H9 (cell line): Measurements from ENCODE around the gene ANKS1B. TPM values are rescaled to one million over a fixed set of nuclear protein-coding genes. Genes with fewer than 3 reads are reported as not detected.

Source experiments
- DNase-seq: peaks from one replicate; pipeline ENCODE4 v3.0.0-alpha.2; 2017
- H2AFZ ChIP-seq: one replicate; pipeline ENCODE4 v1.6.1; 2013; ENCODE audit warnings: mild to moderate bottlenecking, low read length, control low read depth, moderate library complexity
- H2AK5ac ChIP-seq: 2 replicates; pipeline ENCODE4 v1.6.1; 2013; ENCODE audit warnings: low read length, control low read depth, mixed read lengths; ENCODE audit not compliant: insufficient read length
- H2BK120ac ChIP-seq: one replicate; pipeline ENCODE4 v1.6.1; 2013; ENCODE audit warnings: low read depth, mild to moderate bottlenecking, low read length, control low read depth, inconsistent platforms; ENCODE audit not compliant: poor library complexity, severe bottlenecking
- H2BK12ac ChIP-seq: 2 replicates; pipeline ENCODE4 v1.6.1; 2013; ENCODE audit warnings: low read length, control low read depth, mixed read lengths, low read depth; ENCODE audit not compliant: insufficient read length
- H2BK15ac ChIP-seq: 2 replicates; pipeline ENCODE4 v1.6.1; 2013; ENCODE audit warnings: low read depth, low read length, control low read depth
- H2BK20ac ChIP-seq: one replicate; pipeline ENCODE4 v1.6.1; 2013; ENCODE audit warnings: low read depth, mild to moderate bottlenecking, low read length, control low read depth, inconsistent platforms; ENCODE audit not compliant: poor library complexity, severe bottlenecking
- H2BK5ac ChIP-seq: 2 replicates; pipeline ENCODE4 v1.6.1; 2013; ENCODE audit warnings: low read length, control low read depth, mixed read lengths; ENCODE audit not compliant: insufficient read length
- H3K14ac ChIP-seq: 2 replicates; pipeline ENCODE4 v1.6.1; 2013; ENCODE audit warnings: low read length, control low read depth; ENCODE audit not compliant: insufficient read depth
- H3K18ac ChIP-seq: 2 replicates; pipeline ENCODE4 v1.6.1; 2013; ENCODE audit warnings: low read depth, mild to moderate bottlenecking, mixed read lengths, low read length, control low read depth; ENCODE audit not compliant: insufficient read length
- H3K23ac ChIP-seq: 2 replicates; pipeline ENCODE4 v1.6.1; 2013; ENCODE audit warnings: low read length, control low read depth, mixed read lengths, low read depth; ENCODE audit not compliant: insufficient read length
- H3K23me2 ChIP-seq: 2 replicates; pipeline ENCODE4 v1.6.1; 2013; ENCODE audit warnings: low read depth, mild to moderate bottlenecking, mixed read lengths, low read length, control low read depth; ENCODE audit not compliant: insufficient read length, poor library complexity, severe bottlenecking
- H3K27ac ChIP-seq: 2 replicates; pipeline ENCODE4 v1.5.1; 2013; ENCODE audit warnings: low read length, control low read depth, mixed read lengths, low read depth; ENCODE audit not compliant: insufficient read length
- H3K27me3 ChIP-seq: 2 replicates; pipeline ENCODE4 v1.6.1; 2013; ENCODE audit warnings: low read length, control low read depth, inconsistent platforms; ENCODE audit not compliant: insufficient read depth
- H3K4ac ChIP-seq: 2 replicates; pipeline ENCODE4 v1.6.1; 2013; ENCODE audit warnings: low read depth, mild to moderate bottlenecking, control low read depth, inconsistent platforms, low read length, moderate library complexity
- H3K4me1 ChIP-seq: 2 replicates; pipeline ENCODE4 v1.6.1; 2013; ENCODE audit warnings: low read length, control low read depth, inconsistent platforms; ENCODE audit not compliant: insufficient read depth
- H3K4me2 ChIP-seq: 2 replicates; pipeline ENCODE4 v1.6.1; 2013; ENCODE audit warnings: low read length, control low read depth, mixed read lengths; ENCODE audit not compliant: insufficient read length, insufficient read depth
- H3K56ac ChIP-seq: 2 replicates; pipeline ENCODE4 v1.6.1; 2013; ENCODE audit warnings: low read depth, mild to moderate bottlenecking, mixed read lengths, low read length, control low read depth; ENCODE audit not compliant: insufficient read length
- H3K79me1 ChIP-seq: 2 replicates; pipeline ENCODE4 v1.6.1; 2013; ENCODE audit warnings: low read depth, mild to moderate bottlenecking, moderate library complexity, low read length, control low read depth, inconsistent platforms; ENCODE audit not compliant: insufficient read depth, poor library complexity, severe bottlenecking
- H3K79me2 ChIP-seq: 2 replicates; pipeline ENCODE4 v1.6.1; 2013; ENCODE audit warnings: low read length, control low read depth, inconsistent platforms; ENCODE audit not compliant: insufficient read depth
- H3K9ac ChIP-seq: 2 replicates; pipeline ENCODE4 v1.6.1; 2013; ENCODE audit warnings: low read length, control low read depth, mixed read lengths; ENCODE audit not compliant: insufficient read length; ENCODE audit errors: extremely low read depth
- H3K9me3 ChIP-seq: one replicate; pipeline ENCODE4 v1.6.1; 2013; ENCODE audit warnings: low read depth, low read length, inconsistent platforms; ENCODE audit not compliant: control insufficient read depth
- H3T11ph ChIP-seq: one replicate; pipeline ENCODE4 v1.6.1; 2013; ENCODE audit warnings: mild to moderate bottlenecking, low read length, control low read depth, inconsistent platforms
- H4K20me1 ChIP-seq: one replicate; pipeline ENCODE4 v1.6.1; 2013; ENCODE audit not compliant: control insufficient read depth, insufficient read length, insufficient read depth
- H4K5ac ChIP-seq: 2 replicates; pipeline ENCODE4 v1.6.1; 2013; ENCODE audit warnings: low read depth, mild to moderate bottlenecking, mixed read lengths, low read length, control low read depth; ENCODE audit not compliant: insufficient read length
- H4K8ac ChIP-seq: replicated peaks from 2 replicates; pipeline ENCODE4 v1.6.1; 2013; ENCODE audit warnings: low read length, control low read depth, mixed read lengths, low read depth; ENCODE audit not compliant: insufficient read length
- H4K91ac ChIP-seq: 2 replicates; pipeline ENCODE4 v1.6.1; 2013; ENCODE audit warnings: low read depth, mild to moderate bottlenecking, moderate library complexity, mixed read lengths, low read length, control low read depth; ENCODE audit not compliant: insufficient read length
- H3K27ac Mint-ChIP-seq, 3 experiments: 2 replicates in 2 of 3; 3 replicates in 1 of 3; pipeline ENCODE4 v1.8.0; 2020 to 2021; ENCODE audit warnings: mixed read lengths in 3 of 3, mild to moderate bottlenecking in 1 of 3, moderate library complexity in 1 of 3
- H3K27me3 Mint-ChIP-seq: 2 replicates; pipeline ENCODE4 v1.8.0; 2021; ENCODE audit warnings: low read depth, mild to moderate bottlenecking, moderate library complexity, mixed read lengths
- H3K36me3 Mint-ChIP-seq, 3 experiments: 2 replicates in 2 of 3; 3 replicates in 1 of 3; pipeline ENCODE4 v1.8.0; 2020 to 2021; ENCODE audit warnings: low read depth in 3 of 3, mixed read lengths in 3 of 3; ENCODE audit not compliant: insufficient read depth in 1 of 3
- H3K4me1 Mint-ChIP-seq, 2 experiments: 2 replicates each; pipeline ENCODE4 v1.8.0; 2020; ENCODE audit warnings: mixed read lengths in 2 of 2
- H3K4me3 Mint-ChIP-seq, 2 experiments: 2 replicates in 1 of 2; 3 replicates in 1 of 2; pipeline ENCODE4 v1.8.0; 2020 to 2021; ENCODE audit warnings: mild to moderate bottlenecking in 2 of 2, mixed read lengths in 2 of 2, moderate library complexity in 1 of 2
- H3K9me3 Mint-ChIP-seq, 2 experiments: 2 replicates in 1 of 2; 3 replicates in 1 of 2; pipeline ENCODE4 v1.8.0; 2020; ENCODE audit warnings: mild to moderate bottlenecking in 2 of 2, mixed read lengths in 2 of 2, moderate library complexity in 1 of 2
- CTCF ChIP-seq: fragments of 200-600 bp; sonication (generic); conservative IDR thresholded peaks from 3 replicates; pipeline ENCODE4 v1.8.0; 2021; ENCODE audit warnings: antibody characterized with exemption, mild to moderate bottlenecking
- total RNA-seq: library from RNA; stranded (reverse); gene quantifications from 2 replicates; pipeline ENCODE4 v1.2.1, GENCODE V29; 2021

Gene ANKS1B
- total RNA-seq, 1 experiment from 2014 or later, result 4.1 TPM

- Histone ChIP-seq H2AK5ac (no peak overlapping the region), H3K56ac (no peak overlapping the region), H3K27ac (no peak overlapping the region), H2BK20ac (no peak overlapping the region), H4K5ac (no peak overlapping the region), H2BK120ac (no peak overlapping the region), H3K18ac (no peak overlapping the region), H3K14ac (no peak overlapping the region), H3K4me1 (no peaks in the 10 kb centered on the region), H3K9me3 (no peaks in the 10 kb centered on the region), H3K79me1 (no peaks in the 10 kb centered on the region), H3K4me2 (no peak overlapping the region), H2BK12ac (no peak overlapping the region), H4K91ac (no peak overlapping the region), H3K79me2 (no peaks in the 10 kb centered on the region), H2BK5ac (no peak overlapping the region), H3T11ph (no peak overlapping the region), H3K9ac (no peak overlapping the region), H2AFZ (no peak overlapping the region), H3K4ac (no peak overlapping the region), H4K8ac (no peak overlapping the region), H2BK15ac (no peak overlapping the region), H4K20me1 (no peaks in the 10 kb centered on the region), H3K27me3 (no peaks in the 10 kb centered on the region), H3K23ac (no peak overlapping the region), H3K23me2 (no peaks in the 10 kb centered on the region)
- DNase-seq, result no peak
- no peak for TF ChIP-seq CTCF
- Mint-ChIP-seq H3K27me3 (no peaks in the 10 kb centered on the region; the same call in 1 of the 2 replicates), H3K9me3 (no peaks in the 10 kb centered on the region; a peak in 2 of 5 replicates), H3K27ac (no peak overlapping the region), H3K4me1 (0 out of 4 replicates have a peak, but pooled peaks cover 0 to 2% of the 10 kb centered on the region in 2 experiments), H3K36me3 (no peaks in the 10 kb centered on the region), H3K4me3 (no peak overlapping the region)
Observed at GRCh38 chr12:99847936-99848335, 136.8 kb downstream of the ANKS1B start.
